Embryonic facial prominence (tissue), 1 donor: ENCODE measurements around the gene PTMA.
"Not testable (repeated sequence)": the region's sequence is repeated elsewhere in the genome, so short reads cannot be mapped to it uniquely, and the experiment has no call there.

ENCODE experiments used
- DNase-seq: peaks from one replicate; pipeline ENCODE4 v3.0.0-alpha.2; 2016; ENCODE audit errors: extremely low spot score

PTMA gene

DNA sequence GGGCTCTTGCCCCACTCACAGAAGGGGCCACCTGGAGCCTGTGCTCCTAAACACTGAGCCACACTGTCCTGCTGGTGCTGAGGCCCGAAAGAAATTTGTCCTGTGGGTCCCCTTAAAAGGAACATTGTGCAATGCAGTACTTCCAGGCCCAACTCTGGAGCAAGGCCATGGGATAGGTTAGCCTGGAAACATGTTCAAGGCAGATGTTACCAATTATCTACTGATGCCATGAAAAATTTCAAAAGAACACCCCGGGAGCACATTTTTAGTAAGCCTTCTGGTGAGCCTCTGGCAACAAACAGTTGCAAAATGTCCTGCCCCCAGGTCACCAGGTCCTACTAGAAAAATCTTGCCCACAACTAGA, 12.3 kb upstream of the PTMA start:
- DNase-seq: no peak

DNA sequence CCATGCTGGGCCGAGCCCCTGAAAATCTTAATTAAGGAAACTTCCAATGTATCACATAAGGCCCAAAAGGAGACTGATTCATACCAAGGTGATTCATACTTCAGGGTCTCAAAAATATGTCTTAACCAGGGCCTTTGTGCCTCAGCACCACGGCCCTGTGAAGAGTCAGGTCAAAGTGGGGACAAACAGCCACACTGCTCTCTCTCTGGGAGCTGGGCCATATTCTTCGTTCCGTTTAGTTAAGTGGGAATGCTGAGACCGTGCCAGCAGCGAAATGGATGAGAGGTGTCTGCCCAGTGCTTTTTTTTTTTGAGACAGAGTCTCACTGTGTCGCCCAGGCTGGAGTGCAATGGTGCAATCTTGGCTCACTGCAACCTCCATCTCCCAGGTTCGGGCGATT, 9.3 kb upstream of the PTMA start:
- no peak for DNase-seq

DNA sequence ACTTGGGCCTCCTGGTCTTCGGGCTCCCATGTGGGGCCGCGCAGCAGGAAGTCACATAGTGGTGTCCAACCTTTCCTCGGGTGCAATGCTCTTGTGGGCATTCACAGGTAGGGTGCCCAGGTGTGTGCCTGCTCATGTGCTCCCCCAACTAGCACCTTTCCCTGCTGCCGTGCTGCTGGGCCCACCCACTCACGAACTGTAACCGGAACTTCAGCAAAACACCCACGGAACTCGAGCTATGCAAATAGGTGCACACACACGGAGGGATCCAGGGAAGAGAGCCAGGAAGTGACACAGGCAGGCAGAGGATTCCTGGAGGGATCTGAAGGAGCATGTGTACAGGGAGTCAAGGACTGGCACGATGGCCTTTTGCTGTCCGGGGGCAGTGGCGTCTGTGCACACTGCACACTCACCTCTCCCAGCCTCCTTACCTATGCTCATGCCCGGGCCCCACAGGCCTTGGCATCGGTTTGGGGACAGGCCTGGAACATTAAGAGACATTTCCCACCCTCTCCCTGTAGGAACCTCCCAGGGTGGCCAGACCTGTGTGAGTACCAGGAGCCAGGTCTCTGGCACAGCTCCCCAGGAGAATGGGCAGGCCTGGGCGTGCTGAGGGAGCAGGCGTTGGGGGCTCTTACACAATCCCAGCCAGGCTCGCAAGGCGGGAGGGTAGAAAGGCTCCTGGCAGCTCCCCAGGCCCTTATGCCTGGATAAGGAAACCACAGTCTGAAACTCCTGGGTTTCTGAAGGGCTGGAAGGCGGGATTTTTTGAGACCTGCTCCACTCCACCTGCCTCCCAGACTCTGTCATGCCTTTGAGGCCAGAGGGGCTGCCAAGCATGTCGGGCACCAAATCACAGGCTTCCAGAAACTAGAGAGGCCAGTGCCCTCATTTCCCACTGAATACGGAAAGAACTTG, 6.6 kb upstream of the PTMA start:
- DNase-seq: no peak

DNA sequence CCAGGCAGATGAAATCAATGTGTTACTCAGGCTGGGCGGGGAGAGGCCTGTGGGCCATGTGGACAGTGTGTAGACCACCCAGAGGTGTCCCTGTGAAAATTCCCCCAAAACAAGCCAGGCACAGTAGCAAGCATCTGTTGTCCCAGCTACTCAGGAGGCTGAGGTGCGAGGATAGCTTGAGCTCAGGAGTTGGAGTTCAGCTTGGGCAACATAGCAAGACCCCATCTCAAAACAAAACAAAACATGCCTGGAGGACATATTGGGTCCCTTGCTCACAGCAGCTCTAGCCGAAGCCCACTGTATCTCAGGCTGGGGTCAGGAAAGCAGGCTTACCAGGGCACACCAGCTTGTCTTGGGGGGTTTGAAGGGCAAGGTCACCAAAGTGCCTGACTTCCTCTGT, 4.3 kb upstream of the PTMA start:
- no peak for DNase-seq

DNA sequence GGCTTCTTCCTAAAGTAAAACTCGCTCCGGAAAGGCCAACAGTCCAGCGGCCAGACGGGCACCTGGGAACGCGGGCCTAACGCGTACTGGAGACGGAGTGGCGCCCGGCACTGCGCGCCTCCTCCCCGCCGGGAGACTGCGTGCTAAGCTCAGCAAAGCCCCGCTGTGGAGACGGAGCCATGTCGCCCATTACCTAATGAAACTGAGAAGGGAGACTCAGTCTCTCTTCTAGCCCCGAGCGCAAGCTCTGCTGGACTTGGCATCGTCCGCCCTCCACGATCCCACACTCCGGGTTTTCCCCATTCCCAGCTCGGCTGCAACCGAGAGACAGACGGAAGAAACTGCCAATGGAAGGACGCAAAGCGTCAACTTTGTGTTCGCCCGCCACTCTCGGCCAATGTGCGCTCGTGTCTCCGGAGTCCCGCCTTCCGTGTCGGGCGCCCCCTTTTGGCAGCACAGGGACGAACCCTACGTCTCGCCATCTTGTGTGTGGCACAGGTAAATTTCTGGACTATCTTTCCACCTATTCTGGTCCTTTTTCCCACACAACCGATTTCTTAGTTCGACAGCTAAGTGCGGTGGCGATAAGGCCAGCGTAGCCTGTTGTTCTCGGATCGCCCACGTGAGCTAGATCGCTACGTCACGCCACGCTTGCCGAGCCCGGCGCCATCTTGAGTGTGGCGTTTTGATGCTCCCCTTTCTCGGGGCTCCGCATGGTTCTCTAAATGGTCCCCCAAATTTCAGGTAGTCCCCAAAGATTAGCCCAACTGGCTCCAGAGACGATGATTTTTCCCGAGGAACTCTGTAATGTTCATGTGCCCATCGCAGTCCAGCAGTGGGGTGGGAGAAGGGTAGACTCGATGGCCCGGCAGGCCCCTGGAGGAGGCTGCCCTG, 1.3 kb upstream of the PTMA start:
- DNase-seq: peak; percentile 98

DNA sequence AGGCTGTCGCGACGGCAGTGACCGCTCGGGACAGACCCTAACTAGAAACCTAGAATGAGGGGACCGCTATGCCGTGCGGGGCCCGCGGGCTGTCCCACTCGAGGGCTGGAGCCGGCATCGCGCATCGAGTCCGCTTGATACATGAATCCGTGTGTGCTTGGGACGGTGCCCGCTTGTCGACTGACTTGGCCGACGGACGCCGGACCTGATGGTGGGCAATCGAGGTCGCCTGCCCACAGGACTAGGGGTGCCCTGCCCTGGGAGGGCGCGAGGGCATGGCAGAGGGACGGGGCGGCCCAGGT, 749 bp upstream of the PTMA start:
- DNase-seq: no peak

DNA sequence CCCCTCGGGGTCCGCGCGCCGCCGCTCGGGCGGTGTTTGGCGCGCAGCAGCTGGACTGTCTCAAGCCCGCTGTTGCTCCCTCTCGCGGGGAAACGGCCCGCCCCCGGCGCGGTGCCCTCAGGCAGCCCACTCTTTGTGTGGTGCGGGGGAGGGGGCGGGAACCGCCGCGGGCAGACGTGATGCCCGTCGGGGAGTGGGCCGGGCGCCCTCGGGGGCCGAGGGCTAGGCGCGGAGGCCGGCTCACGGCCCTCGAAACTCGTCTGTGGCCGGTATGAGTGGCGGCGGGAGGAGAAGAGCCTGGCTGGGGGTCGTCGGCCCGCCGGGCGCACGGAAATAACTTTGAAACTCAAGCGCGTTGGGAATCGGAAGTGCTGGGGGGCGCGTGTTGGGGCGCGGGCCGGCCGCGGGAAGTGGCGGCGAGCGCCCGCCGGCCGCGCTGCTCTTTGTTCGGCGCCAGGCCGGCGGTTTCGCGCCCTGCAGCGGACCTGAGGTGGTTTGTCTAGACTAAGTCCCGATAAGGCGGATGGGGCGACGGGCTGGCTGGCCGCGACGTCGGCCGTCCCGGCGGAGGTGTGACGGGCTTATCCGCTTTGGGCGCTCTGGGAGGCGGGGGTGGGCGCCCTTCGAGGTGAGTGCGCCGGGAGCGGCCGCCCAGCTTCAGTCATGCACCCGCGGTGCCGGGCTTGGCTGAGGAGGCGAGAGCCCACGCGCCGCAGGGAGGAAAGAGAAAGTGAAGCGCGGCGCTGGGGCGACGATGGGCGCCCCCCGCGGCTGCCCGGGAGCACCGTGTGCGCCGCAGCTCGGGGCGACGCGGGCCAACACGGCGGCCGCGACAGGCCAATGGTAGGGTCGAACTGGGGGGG, 679 bp downstream of the PTMA start:
- DNase-seq: no peak

DNA sequence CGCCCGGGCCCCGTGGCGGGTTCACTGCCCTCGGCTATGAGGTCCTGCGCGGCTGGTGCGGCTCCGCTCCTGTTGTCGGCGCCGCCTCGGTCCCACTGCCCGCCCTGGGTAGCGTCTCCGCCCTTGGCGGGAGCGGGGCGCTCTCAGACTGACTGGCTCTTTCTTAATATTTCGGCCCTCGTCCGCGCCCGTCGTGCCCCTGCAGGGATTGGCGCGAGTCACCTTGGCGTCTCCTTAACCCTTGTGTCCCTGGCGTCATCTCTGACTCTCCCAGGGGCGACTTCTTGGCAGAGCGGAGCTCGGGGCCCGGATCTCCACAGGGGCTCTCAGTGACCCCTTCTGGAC, 1.3 kb downstream of the PTMA start:
- no peak for DNase-seq

DNA sequence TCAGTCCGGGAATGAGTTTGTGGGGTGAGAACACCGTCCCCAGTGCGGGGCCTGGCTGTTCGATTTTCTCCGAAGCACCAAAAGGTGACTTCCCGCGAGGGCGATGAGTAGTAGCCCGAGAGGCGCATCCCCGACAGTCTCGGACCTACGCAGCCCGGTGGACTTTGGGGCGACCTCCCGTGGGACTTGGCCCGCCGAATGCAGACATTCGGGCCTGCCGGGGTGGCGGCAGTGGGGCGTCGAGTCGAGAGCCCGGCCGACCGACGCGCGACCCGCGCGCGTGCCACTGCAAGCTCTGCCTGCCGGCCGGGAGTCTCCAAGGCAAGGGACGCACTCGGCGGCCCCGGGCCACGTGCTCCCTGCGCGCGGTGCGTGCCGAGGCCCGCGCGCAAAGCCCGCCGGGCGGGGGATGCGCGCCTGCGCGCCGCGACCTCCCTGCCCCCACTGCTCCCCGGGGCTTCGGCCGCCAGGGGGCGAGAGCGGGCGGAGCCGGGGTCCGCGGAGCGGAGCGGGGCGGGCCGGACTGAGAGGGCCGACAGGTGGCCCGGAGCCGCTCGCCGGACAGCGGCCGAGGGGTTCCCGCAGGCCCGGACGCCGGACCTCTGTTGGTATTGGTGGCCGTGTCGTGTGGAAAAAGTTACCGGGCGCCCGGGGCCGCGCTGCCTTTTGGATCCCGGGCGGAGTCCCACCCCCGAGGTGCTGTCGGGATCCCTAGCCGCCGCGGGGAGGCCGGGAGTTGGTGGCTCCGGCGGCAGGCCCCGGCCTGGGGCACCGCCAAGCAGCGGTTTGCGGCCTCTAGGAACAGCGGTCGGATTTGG, 1.9 kb downstream of the PTMA start:
- peak; percentile 56 for DNase-seq

DNA sequence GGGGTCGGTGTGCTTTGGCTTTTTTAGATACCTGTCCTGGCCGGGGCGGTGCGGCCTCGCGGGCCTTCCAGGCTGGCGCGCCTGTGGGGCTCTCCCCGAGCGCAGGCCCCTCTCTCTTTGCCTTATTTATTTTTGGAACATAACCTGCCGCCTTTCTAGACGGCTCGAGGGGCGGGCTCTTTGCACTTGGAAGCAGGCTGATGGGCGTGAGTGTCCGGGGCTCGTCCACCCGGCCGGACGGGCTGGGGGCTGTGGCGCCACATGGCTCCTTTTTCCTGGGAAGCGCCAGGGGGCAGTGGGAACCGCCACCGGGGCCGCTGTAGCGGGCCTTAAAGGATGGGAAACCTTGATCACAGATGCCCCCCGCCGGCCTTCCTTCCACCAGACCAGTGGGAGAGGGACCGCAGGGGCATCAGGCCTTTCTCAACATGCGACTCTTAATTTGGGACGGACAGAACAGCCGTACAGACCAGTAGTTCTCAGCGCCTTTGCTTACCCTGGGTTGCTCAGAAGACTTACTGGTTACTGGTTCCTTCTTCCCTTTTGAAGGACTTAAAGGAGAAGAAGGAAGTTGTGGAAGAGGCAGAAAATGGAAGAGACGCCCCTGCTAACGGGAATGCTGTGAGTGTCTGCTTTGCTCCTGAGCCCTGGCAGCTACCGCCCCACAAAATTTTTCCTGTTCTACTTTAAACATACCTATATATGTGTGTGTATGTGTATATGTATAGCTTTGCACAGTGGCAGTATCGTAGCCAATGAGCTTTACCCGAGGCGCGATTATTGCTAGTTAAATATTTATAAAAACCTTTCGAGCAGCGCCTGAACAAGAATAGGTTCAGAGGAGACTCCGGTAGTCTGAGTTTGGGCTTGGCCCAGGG, 2.7 kb downstream of the PTMA start:
- DNase-seq: no peak

DNA sequence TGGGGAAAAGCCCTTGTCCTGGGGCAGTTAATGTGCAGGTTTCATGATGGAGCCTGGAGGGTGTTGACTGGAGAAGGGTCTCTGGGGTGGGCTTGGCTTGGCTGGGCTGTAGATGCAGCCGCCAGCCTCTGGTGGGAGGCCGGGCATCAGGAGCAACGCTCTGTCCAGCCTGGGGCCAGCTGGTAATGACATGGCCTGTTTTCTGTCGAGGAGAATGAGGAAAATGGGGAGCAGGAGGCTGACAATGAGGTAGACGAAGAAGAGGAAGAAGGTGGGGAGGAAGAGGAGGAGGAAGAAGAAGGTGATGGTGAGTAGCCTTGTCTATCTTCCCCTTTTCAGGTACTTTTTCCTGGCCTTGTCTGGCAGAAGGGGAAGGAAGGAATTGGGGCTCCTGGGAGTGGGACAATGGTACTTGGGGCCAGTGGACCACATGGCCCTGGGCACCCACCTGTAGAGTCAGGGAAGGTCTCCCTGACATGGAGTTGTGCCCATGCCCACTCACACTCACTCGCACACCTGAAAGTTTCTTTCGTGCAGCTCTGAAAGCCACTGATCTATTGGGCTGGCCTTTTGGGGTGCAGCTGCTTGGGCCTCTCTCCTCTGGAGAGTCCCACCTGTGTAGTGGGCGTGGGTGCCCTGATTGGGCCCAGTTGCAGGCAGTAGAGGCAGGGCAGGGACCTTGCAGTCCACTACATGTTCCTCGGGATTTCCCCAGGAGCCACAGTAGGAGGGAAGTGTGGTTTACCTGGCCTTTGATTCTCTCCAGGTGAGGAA, 3.5 kb downstream of the PTMA start:
- no peak for DNase-seq

DNA sequence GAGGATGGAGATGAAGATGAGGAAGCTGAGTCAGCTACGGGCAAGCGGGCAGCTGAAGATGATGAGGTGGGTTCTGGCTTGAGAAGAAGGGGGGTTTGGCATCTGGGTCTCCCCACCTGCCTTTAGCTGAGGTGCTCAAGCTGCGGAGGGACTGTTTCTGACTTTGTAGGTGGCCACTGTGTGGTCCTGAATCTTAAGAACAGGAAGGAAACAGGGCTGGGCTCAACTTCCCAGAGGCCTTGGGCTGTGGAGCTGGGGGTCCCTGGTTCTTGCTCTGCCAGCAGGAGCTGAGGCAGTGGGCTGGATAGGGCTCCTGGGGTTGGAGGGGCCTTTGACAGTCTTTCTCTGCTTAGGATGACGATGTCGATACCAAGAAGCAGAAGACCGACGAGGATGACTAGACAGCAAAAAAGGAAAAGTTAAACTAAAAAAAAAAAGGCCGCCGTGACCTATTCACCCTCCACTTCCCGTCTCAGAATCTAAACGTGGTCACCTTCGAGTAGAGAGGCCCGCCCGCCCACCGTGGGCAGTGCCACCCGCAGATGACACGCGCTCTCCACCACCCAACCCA, 4.2 kb downstream of the PTMA start:
- not testable (repeated sequence) for DNase-seq

DNA sequence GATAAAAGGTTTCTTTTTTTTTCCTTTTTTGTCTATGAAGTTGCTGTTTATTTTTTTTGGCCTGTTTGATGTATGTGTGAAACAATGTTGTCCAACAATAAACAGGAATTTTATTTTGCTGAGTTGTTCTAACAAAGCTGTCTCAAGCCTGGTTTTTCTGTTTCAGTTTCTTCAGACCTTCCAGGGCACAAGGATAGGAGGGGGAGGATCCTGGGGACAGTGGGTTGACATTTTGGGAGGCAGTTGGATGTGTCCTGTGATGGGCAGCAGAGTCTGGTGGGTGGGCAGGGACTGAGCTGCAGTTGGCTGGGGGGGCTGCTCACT, 5.0 kb downstream of the PTMA start:
- not testable (repeated sequence) for DNase-seq

DNA sequence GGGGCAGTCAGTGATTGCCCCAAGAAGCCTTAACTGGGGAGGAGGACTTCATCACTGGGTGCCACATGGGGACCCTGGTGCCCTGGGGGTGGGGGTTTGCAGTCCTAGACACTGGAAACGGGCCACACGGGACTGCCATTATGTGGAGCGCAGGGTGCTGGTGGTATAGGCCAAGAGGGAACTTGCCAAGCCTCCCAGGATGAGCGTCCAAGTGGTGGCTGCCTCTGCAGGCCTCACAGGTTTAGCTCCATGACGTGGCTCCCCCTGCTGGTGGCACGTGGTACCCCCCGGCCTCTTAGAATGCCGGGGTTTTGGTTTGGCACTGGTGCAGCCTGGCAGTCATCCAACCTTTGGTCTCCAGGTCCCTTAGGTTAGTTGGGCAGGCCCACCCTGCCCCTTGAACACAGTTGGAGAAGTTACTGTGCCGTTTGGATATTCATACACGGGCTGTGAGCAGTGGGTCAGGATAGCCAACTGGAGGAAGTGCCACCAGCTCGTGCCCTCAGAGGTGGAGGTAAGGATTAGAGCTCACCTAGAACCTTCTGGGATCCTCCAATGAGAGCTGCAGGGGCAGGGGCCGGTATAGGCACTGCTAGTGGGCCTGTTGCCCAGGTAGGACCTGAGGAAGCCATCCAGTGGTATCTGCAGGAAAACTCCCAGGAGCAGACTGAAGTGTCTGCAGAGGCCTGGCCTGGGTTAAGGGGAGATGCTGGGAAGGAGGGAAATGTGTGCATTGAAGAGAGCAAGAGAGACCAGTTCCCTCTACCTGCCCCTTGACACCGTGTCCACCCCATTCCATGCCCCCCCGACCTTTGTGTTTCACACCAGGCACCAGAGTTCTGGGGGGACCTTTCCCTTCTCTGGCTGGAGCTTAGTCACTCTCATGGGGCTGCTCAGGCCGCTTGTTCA, 5.7 kb downstream of the PTMA start:
- peak; percentile 53 for DNase-seq

DNA sequence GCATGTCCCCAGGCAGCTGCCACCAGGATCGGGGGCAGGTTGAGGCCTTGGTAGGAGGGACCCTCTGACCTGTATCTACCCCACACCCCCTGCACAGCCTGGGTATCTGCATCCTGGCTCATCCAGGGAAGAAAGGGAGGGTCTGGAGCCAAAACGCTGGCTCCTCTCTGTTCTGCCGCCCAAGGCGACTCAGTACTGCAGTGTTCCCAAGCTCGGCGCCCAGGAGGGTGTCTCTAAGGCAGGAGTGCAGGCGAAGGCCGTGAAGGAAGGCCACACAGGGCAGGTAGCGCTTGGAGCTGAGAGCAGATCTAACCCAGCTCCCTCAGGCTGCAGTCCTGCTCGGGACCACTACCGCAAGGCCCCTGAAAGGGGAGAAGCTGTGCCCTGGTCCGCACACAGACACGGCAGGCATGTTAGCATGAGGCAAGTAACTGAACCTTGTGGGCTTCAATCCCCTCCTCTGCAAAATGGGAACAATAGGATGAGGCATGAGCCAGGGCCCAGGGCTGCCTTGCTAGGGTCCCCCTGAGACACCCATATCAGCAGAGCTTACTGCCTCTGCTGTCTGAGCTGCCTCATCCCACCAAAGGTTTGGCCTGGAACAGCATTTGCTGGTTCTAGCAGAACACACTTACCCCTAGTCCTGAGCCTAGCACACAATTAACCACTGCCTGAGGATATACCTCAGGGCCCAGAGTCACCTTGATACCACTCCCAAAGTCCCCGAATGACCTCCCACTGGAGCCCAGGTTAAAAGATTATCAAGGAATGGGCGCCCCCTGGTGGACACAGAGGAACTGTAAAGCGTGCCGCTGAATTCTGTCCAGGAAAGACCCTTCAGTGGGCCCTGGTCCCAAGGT, 6.5 kb downstream of the PTMA start:
- DNase-seq: no peak

DNA sequence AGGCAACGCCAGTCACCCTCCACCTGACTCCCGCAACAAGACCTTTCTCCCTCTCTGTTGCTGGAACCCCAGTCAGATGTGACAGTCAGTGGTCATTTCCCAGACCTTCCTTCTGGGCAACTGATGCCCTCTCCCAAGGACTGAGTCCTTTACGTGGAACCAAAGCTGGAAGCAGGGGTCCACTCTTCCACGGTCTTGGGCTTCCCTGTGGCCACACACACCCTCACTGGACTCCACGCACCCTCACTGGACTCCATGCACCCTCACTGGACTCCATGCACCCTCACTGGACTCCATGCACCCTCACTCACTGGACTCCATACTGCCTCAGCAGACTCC, 7.1 kb downstream of the PTMA start:
- DNase-seq: no peak

DNA sequence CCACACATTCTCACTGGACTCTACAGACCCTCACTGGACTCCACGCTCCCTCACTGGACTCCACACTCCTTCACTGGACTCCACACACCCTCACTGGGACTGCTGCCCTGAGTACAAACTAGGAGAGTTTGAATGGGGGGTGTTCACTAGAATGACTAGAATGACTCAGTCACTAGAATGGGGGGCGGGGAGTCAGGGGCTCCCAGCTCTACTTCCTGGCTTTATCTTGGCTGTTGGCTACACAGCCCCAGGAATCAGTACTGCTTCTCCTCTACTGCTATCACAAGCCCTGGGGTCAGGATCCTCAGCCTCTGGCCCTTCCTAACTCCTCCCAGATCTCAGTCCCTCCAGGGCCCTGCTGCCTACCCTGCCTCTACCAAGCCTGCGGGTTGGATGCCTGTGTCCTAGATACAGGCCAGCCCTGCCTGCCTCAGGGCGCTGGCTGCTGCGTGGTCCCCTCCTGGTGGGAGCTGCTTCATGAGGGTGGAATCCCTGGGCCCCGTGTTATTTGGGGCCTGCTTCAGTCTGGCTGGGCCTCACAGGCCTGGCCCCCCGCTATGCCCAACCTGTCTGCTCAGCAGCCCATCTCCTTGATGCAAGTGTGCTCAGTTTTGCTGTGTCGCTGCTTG, 7.8 kb downstream of the PTMA start:
- no peak for DNase-seq
